ENCODE results near the gene STPG2.

The STPG2 gene

DNA sequence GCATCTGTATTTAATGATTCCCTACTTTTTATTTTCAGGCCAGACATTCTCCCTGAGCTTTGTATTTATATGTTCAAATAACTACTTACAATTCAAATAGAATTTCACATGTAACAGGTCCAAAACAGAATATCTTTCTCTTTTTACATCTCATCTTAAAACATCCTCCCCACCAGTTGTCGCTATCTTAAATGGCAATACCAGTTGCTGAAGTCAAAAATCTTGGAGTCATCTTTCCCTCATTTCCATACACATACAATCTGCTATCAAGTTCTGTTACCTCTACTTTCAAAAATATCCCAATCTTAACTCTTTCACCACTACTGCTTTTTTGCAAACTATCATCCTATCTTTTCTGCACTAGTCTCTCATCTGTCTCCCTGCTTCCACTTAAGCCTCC lies 330.5 kb downstream of the STPG2 start:
- DNase-seq (ENCODE audit: low read depth), result no peak

DNA sequence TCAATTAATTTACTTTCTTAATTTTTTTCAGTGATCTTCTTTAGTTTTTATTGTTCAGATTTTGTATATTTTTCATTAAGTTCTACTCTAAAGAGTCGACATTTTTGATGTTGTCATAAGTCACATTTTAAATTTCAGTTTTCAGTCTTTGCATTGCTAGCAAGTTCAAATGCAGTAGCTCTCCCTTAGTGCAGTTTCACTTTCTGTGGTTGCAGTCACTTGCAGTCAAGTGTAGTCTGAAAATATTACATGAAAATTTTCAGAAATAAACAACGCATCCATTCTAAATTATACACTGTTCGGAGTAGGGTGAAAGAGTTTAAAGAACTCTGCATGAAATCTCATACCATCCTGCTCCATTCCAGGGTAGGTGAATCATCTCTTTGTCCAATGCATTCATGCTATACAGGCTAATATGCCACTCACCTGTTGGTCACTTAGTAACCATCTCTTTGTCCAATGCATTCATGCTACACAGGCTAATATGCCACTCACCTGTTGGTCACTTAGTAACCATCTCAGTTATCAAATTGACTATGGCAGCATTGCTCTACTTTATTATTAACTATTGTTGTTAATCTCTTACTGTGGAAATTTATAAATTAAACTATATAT lies 356.9 kb downstream of the STPG2 start:
- DNase-seq (ENCODE audit: low read depth), result no peak

DNA sequence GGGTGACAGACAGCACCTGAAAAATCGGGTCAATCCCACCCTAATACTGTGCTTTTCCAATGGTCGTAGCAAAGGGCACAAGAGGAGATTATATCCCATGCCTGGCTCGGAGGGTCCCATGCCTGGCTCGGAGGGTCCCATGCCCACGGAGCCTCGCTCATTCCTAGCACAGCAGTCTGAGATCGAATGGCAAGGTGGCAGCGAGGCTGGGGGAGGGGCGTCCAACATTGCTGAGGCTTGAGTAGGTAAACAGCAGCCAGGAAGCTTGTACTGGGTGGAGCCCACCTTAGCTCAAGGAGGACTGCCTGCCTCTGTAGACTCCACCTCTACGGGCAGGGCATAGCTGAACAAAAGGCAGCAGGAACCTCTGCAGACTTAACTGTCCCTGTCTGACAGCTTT lies 365.1 kb downstream of the STPG2 start:
- DNase-seq (ENCODE audit: low read depth), result no peak

- no peak for DNase-seq (ENCODE audit: low read depth)
Observed at GRCh38 chr4:97774347-97774989, 368.8 kb downstream of the STPG2 start.

DNA sequence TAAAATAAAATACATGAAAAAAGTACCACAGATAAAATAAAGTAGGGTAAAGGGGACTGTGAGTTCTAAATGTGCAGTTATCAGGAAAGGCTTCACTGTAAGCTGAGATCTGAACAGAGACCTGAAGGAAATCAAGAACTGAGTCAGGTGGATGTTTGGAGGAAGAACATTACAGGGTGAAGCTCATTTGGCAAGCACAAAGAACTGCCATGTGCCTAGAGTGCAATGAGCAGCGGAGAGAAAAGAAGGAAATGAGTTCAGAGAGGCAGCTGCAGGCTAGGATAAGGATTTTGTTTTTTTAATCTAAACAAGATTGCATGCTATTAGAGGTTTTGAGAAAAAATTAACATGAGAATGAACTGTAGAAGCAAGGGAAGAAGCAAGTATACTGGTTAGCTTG lies 373.1 kb downstream of the STPG2 start:
- no peak for DNase-seq (ENCODE audit: low read depth)

GRCh38 chr4:97762115-97762512 lies 381.2 kb downstream of the STPG2 start:
- DNase-seq (ENCODE audit: low read depth), result no peak

GRCh38 chr4:97761445-97762114 lies 381.7 kb downstream of the STPG2 start:
- DNase-seq (ENCODE audit: low read depth), result no peak

DNA sequence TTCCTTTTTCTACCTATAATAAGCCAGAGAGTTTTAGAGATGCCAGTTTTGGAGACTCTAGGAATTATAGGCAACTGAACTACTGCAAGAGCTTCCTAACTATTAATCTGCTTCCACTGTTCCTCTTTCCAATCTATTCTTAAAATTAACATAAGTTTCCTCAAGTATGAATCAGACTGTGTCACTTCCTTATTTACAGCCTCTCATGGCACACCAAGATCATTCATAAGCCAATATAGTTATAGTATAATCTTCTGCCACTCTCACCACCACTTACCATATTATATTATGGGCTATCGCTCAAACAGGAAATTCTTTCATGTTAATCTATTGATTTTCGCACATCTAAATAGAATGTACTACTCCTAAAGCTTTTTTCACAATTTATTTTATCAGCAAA lies 383.5 kb downstream of the STPG2 start:
- no peak for DNase-seq (ENCODE audit: low read depth)

GRCh38 chr4:97752599-97752998 lies 390.7 kb downstream of the STPG2 start:
- no peak for DNase-seq (ENCODE audit: low read depth)

GRCh38 chr4:97747945-97748344 lies 395.3 kb downstream of the STPG2 start:
- no peak for DNase-seq (ENCODE audit: low read depth)

- no peak for DNase-seq (ENCODE audit: low read depth)
Observed at GRCh38 chr4:97720869-97721432, 422.3 kb downstream of the STPG2 start.

GRCh38 chr4:97691111-97691605 lies 452.1 kb downstream of the STPG2 start:
- no peak for DNase-seq (ENCODE audit: low read depth)

DNA sequence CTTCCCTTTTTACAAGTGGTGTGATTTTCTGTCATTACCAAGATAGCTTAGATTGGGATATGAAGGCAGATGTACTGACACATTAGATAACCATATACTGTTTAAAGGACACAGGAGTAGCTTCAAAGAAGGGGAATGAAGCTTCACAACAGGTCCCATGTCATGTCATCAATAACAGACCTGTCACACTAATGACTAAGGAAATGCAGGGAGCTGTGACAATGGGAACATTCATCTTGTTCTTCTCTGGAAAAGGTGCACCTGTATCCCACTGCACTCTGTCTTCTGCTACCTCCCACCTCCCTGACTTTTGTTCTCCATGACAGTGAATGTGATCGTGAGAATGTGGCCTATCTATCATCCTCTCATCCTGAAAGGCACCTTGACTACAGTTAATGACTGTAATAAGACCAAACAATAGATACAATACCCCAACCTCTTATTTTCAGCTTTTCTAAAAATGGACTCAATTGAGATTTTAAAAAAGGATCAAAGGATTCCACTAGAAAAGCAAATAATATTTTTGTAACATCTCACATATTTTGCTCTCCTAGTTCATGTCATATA lies 472.5 kb downstream of the STPG2 start:
- no peak for DNase-seq (ENCODE audit: low read depth)

GRCh38 chr4:97665553-97665952 lies 477.7 kb downstream of the STPG2 start:
- DNase-seq (ENCODE audit: low read depth), result no peak

DNA sequence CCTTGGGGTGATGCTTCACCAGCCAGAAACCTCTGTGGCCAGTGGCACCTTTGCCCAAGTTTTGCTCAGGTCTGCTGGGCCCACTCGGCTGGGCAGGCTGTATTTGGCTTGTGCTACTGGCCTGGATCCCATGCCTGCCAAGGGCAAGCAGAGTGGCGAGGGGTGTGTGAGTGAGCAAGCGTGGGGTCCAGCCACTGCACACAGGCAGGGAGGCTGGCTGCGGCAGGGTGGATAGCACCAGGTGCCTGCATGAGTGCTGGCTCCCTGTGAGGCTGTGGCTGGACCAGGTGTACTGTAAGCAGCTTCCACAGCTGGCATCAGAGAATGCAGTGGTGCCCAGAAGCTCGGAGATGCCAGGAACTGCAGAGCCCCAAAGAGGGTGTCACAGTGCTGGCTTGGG lies 478.5 kb downstream of the STPG2 start:
- DNase-seq (ENCODE audit: low read depth), result no peak

DNA sequence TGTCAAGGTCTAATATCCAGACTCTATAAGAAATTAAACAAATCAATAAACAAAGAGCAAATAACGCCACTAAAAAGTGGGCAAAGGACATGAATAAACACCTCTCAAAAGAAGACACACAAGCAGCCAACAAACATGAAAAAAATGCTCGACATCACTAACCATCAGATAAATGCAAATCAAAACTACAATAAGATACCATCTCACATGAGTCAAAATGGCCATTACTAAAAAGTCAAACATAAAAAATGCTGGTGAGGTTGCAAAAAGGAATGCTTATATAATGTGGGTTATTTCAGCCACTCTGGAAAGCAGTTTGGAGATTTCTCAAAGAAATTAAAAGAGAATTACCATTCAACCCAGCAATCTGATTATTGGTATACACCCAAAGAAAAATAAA lies 481.1 kb downstream of the STPG2 start:
- no peak for DNase-seq (ENCODE audit: low read depth)

GRCh38 chr4:97656044-97656720 lies 487.1 kb downstream of the STPG2 start:
- no peak for DNase-seq (ENCODE audit: low read depth)

GRCh38 chr4:97653701-97654100 lies 489.6 kb downstream of the STPG2 start:
- DNase-seq (ENCODE audit: low read depth), result no peak

DNA sequence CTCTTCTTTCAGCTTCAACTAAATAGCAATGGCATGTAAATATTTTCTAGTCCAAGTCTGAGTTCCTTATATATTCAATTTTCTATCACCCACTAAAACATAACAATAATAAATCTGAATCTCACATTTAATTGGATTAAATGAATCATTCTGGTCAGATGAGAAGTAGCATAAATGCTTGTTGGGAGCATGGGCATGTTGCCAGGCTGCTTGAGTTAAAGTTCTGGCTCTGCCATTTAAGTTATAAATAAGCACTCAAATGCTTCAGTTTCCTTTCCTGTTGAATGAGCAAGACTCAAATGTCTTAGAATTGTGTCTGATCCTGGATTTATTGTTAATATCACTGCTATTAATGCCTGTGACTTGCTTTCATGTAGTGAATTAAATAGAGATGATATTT lies 496.3 kb downstream of the STPG2 start:
- DNase-seq (ENCODE audit: low read depth), result no peak

DNA sequence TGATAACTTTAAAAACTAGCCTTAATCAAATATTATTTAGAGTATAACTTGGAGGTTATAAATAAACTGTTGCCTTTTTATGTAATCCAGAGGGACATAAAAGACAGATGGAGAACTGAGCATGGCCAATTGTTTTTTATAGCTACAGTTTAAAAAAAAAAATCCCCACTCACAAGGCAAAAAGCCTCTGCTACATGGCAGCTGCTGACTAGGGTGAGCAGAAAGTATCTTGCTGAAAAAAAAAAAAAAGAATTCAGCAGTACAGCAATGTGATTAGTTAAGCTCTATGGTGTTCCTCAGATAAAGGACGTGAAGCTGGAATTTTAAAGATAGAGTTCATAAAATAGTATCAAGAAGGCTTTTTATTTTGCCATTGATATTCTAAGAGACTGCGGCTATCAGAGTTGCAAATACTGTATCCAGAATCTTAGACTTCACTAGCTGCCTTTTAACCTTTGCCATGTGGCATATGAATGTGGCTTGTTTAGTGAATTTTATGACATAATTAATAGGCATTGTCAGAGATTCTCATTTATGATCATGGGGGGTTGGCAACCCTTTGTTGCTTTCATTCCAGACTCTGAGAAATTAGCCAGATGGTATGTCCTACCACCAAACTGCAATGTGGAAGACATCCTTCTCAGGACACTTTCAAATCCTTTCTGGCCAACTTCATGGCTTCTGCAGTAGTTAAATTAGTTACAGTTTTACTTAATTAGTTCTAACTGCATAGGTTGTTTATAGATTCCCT lies 498.0 kb downstream of the STPG2 start:
- no peak for DNase-seq (ENCODE audit: low read depth)

- DNase-seq (ENCODE audit: low read depth), result no peak
Observed at GRCh38 chr4:97643179-97643578, 500.1 kb downstream of the STPG2 start.
